ENCODE measurements around the gene RPUSD1.

Gene RPUSD1

GRCh38 chr16:769184-769784, 18.9 kb downstream of the RPUSD1 start:
- Histone ChIP-seq H3K18ac (ENCODE audit: low read depth in 1 of 2, low read length in 2 of 2) (no peak overlapping the region), H3K36me3 (ENCODE audit: control insufficient read depth in 1 of 2, insufficient read depth in 2 of 2, low read depth in 1 of 2, low read length in 2 of 2) (no peaks in the 10 kb centered on the region), H3K4me2 (ENCODE audit: low read length, poor library complexity, severe bottlenecking) (no peak overlapping the region), H2BK120ac (ENCODE audit: low read depth, low read length) (no peak overlapping the region), H3K79me1 (replicated peaks; ENCODE audit: low read length, poor library complexity, severe bottlenecking) (no peaks in the 10 kb centered on the region), H3K27ac (ENCODE audit: low read length, poor library complexity, severe bottlenecking) (no peak overlapping the region), H3K4me1 (ENCODE audit: control insufficient read depth, insufficient read depth, low read depth, low read length) (peaks cover 11% of the 10 kb centered on the region), H2BK15ac (ENCODE audit: low read depth, poor library complexity, severe bottlenecking) (no peak overlapping the region), H2AFZ (ENCODE audit: low read depth, low read length) (no peak overlapping the region), H3K27me3 (ENCODE audit: control insufficient read depth in 1 of 2, insufficient read depth in 1 of 2, low read length in 2 of 2) (peaks cover 0 to 19% of the 10 kb centered on the region in 2 experiments), H2BK5ac (ENCODE audit: low read depth, low read length, poor library complexity, severe bottlenecking) (no peak overlapping the region), H4K8ac (ENCODE audit: low read length) (no peak overlapping the region), H3K9me3 (ENCODE audit: control insufficient read depth, low read length) (no peaks in the 10 kb centered on the region), H2AK5ac (ENCODE audit: low read length, severe bottlenecking) (no peak overlapping the region), H4K91ac (ENCODE audit: low read length) (peak overlapping the region; percentile 55), H3K4me3 (ENCODE audit: insufficient read depth in 1 of 2, low read depth in 1 of 2, low read length in 2 of 2) (no peak overlapping the region), H2BK12ac (ENCODE audit: low read length in 2 of 2) (no peak overlapping the region), H3K23ac (ENCODE audit: low read length in 2 of 2) (no peak overlapping the region), H3K9ac (ENCODE audit: low read length) (no peak overlapping the region), H3K14ac (ENCODE audit: low read length in 2 of 2) (no peak overlapping the region), H3K4ac (ENCODE audit: low read depth in 1 of 2, low read length in 2 of 2) (no peak overlapping the region)
- DNase-seq: no peak
- 80% methylated on average over 14 of the region's 20 CpGs for WGBS

GRCh38 chr16:768428-768827, 19.8 kb downstream of the RPUSD1 start:
- 89% methylated on average over 21 of the region's 21 CpGs for WGBS
- Histone ChIP-seq H3K79me1 (replicated peaks; ENCODE audit: low read length, poor library complexity, severe bottlenecking) (no peaks in the 10 kb centered on the region), H3K9ac (ENCODE audit: low read length) (no peak overlapping the region), H3K4ac (ENCODE audit: low read depth in 1 of 2, low read length in 2 of 2) (no peak overlapping the region), H4K91ac (ENCODE audit: low read length) (no peak overlapping the region), H3K14ac (ENCODE audit: low read length in 2 of 2) (no peak overlapping the region), H2AK5ac (ENCODE audit: low read length, severe bottlenecking) (no peak overlapping the region), H3K36me3 (ENCODE audit: control insufficient read depth in 1 of 2, insufficient read depth in 2 of 2, low read depth in 1 of 2, low read length in 2 of 2) (no peaks in the 10 kb centered on the region), H2AFZ (ENCODE audit: low read depth, low read length) (no peak overlapping the region), H2BK5ac (ENCODE audit: low read depth, low read length, poor library complexity, severe bottlenecking) (no peak overlapping the region), H2BK15ac (ENCODE audit: low read depth, poor library complexity, severe bottlenecking) (no peak overlapping the region), H3K9me3 (ENCODE audit: control insufficient read depth, low read length) (no peaks in the 10 kb centered on the region), H3K4me3 (ENCODE audit: insufficient read depth in 1 of 2, low read depth in 1 of 2, low read length in 2 of 2) (no peak overlapping the region), H4K8ac (ENCODE audit: low read length) (no peak overlapping the region), H3K4me2 (ENCODE audit: low read length, poor library complexity, severe bottlenecking) (no peak overlapping the region), H3K27me3 (ENCODE audit: control insufficient read depth in 1 of 2, insufficient read depth in 1 of 2, low read length in 2 of 2) (peaks cover 0 to 23% of the 10 kb centered on the region in 2 experiments), H3K23ac (ENCODE audit: low read length in 2 of 2) (no peak overlapping the region), H3K4me1 (ENCODE audit: control insufficient read depth, insufficient read depth, low read depth, low read length) (peaks cover 9% of the 10 kb centered on the region), H2BK120ac (ENCODE audit: low read depth, low read length) (no peak overlapping the region), H2BK12ac (ENCODE audit: low read length in 2 of 2) (no peak overlapping the region), H3K27ac (ENCODE audit: low read length, poor library complexity, severe bottlenecking) (no peak overlapping the region), H3K18ac (ENCODE audit: low read depth in 1 of 2, low read length in 2 of 2) (no peak overlapping the region)
- no peak for DNase-seq

GRCh38 chr16:767743-768235, 20.4 kb downstream of the RPUSD1 start:
- H3K9me3 ChIP-seq (ENCODE audit: control insufficient read depth, low read length): no peaks in the 10 kb centered on the region
- H3K14ac ChIP-seq (ENCODE audit: low read length in 2 of 2): no peak overlapping the region
- H4K91ac ChIP-seq (ENCODE audit: low read length): no peak overlapping the region
- H3K4me2 ChIP-seq (ENCODE audit: low read length, poor library complexity, severe bottlenecking): no peak overlapping the region
- no peak overlapping the region for H3K18ac ChIP-seq (ENCODE audit: low read depth in 1 of 2, low read length in 2 of 2)
- no peaks in the 10 kb centered on the region for H3K36me3 ChIP-seq (ENCODE audit: control insufficient read depth in 1 of 2, insufficient read depth in 2 of 2, low read depth in 1 of 2, low read length in 2 of 2)
- H3K79me1 ChIP-seq (replicated peaks; ENCODE audit: low read length, poor library complexity, severe bottlenecking): no peaks in the 10 kb centered on the region
- no peak overlapping the region for H2AFZ ChIP-seq (ENCODE audit: low read depth, low read length)
- H3K9ac ChIP-seq (ENCODE audit: low read length): no peak overlapping the region
- no peak overlapping the region for H2AK5ac ChIP-seq (ENCODE audit: low read length, severe bottlenecking)
- no peak for DNase-seq
- H3K23ac ChIP-seq (ENCODE audit: low read length in 2 of 2): no peak overlapping the region
- peaks cover 0 to 29% of the 10 kb centered on the region in 2 experiments for H3K27me3 ChIP-seq (ENCODE audit: control insufficient read depth in 1 of 2, insufficient read depth in 1 of 2, low read length in 2 of 2)
- H4K8ac ChIP-seq (ENCODE audit: low read length): no peak overlapping the region
- WGBS: 80% methylated on average over 5 of the region's 38 CpGs
- H2BK15ac ChIP-seq (ENCODE audit: low read depth, poor library complexity, severe bottlenecking): no peak overlapping the region
- no peak overlapping the region for H2BK5ac ChIP-seq (ENCODE audit: low read depth, low read length, poor library complexity, severe bottlenecking)
- peaks cover 8% of the 10 kb centered on the region for H3K4me1 ChIP-seq (ENCODE audit: control insufficient read depth, insufficient read depth, low read depth, low read length)
- no peak overlapping the region for H3K4ac ChIP-seq (ENCODE audit: low read depth in 1 of 2, low read length in 2 of 2)
- H3K4me3 ChIP-seq (ENCODE audit: insufficient read depth in 1 of 2, low read depth in 1 of 2, low read length in 2 of 2): no peak overlapping the region
- H2BK12ac ChIP-seq (ENCODE audit: low read length in 2 of 2): no peak overlapping the region
- no peak overlapping the region for H2BK120ac ChIP-seq (ENCODE audit: low read depth, low read length)
- H3K27ac ChIP-seq (ENCODE audit: low read length, poor library complexity, severe bottlenecking): no peak overlapping the region

- Histone ChIP-seq H2BK120ac (ENCODE audit: low read depth, low read length) (no peak overlapping the region), H3K23ac (ENCODE audit: low read length in 2 of 2) (no peak overlapping the region), H2AFZ (ENCODE audit: low read depth, low read length) (no peak overlapping the region), H2AK5ac (ENCODE audit: low read length, severe bottlenecking) (no peak overlapping the region), H3K9ac (ENCODE audit: low read length) (no peak overlapping the region), H3K4me3 (ENCODE audit: insufficient read depth in 1 of 2, low read depth in 1 of 2, low read length in 2 of 2) (no peak overlapping the region), H3K4ac (ENCODE audit: low read depth in 1 of 2, low read length in 2 of 2) (no peak overlapping the region), H3K9me3 (ENCODE audit: control insufficient read depth, low read length) (no peaks in the 10 kb centered on the region), H3K79me1 (replicated peaks; ENCODE audit: low read length, poor library complexity, severe bottlenecking) (no peaks in the 10 kb centered on the region), H2BK12ac (ENCODE audit: low read length in 2 of 2) (no peak overlapping the region), H3K18ac (ENCODE audit: low read depth in 1 of 2, low read length in 2 of 2) (no peak overlapping the region), H3K27ac (ENCODE audit: low read length, poor library complexity, severe bottlenecking) (no peak overlapping the region), H2BK15ac (ENCODE audit: low read depth, poor library complexity, severe bottlenecking) (no peak overlapping the region), H3K27me3 (ENCODE audit: control insufficient read depth in 1 of 2, insufficient read depth in 1 of 2, low read length in 2 of 2) (peaks cover 0 to 37% of the 10 kb centered on the region in 2 experiments), H3K14ac (ENCODE audit: low read length in 2 of 2) (no peak overlapping the region), H3K4me2 (ENCODE audit: low read length, poor library complexity, severe bottlenecking) (no peak overlapping the region), H4K8ac (ENCODE audit: low read length) (no peak overlapping the region), H2BK5ac (ENCODE audit: low read depth, low read length, poor library complexity, severe bottlenecking) (no peak overlapping the region), H4K91ac (ENCODE audit: low read length) (no peak overlapping the region), H3K36me3 (ENCODE audit: control insufficient read depth in 1 of 2, insufficient read depth in 2 of 2, low read depth in 1 of 2, low read length in 2 of 2) (no peaks in the 10 kb centered on the region), H3K4me1 (ENCODE audit: control insufficient read depth, insufficient read depth, low read depth, low read length) (peaks cover 8% of the 10 kb centered on the region)
- WGBS: 89% methylated on average over 30 of the region's 48 CpGs
- no peak for DNase-seq
These were observed 21.2 kb downstream of the RPUSD1 start for GRCh38 chr16:766820-767640.
